ENCODE data around the gene ASB10. TPM values are rescaled to one million over a fixed set of nuclear protein-coding genes. Genes with fewer than 3 reads are reported as not detected.

Gene ASB10
- total RNA-seq, 2 experiments from 2014 or later, result not detected

GRCh38 chr7:151168787-151169162 is 18.3 kb downstream of the ASB10 start:
- peaks cover 11% of the 10 kb centered on the region for H3K4me1 Mint-ChIP-seq (ENCODE audit: low read depth)
- H3K27me3 Mint-ChIP-seq, result peaks cover 43% of the 10 kb centered on the region
- DNase-seq, result no peak
- intact Hi-C loops (cut with micrococcal nuclease), result no loop called here
- no peaks in the 10 kb centered on the region for H3K36me3 Mint-ChIP-seq
- no peak overlapping the region for H3K27ac Mint-ChIP-seq
- POLR2A ChIA-PET, result no interaction called here
- no peak overlapping the region for H3K4me3 Mint-ChIP-seq
- CTCF ChIA-PET, result interaction anchor here (1.0 to 6.5 kb wide), 13 partner anchors 9 to 175 kb away, joined by 3 to 42 read pairs (median 4); no protein-coding TSS in a partner anchor
- H3K9me3 Mint-ChIP-seq, result no peaks in the 10 kb centered on the region

DNA sequence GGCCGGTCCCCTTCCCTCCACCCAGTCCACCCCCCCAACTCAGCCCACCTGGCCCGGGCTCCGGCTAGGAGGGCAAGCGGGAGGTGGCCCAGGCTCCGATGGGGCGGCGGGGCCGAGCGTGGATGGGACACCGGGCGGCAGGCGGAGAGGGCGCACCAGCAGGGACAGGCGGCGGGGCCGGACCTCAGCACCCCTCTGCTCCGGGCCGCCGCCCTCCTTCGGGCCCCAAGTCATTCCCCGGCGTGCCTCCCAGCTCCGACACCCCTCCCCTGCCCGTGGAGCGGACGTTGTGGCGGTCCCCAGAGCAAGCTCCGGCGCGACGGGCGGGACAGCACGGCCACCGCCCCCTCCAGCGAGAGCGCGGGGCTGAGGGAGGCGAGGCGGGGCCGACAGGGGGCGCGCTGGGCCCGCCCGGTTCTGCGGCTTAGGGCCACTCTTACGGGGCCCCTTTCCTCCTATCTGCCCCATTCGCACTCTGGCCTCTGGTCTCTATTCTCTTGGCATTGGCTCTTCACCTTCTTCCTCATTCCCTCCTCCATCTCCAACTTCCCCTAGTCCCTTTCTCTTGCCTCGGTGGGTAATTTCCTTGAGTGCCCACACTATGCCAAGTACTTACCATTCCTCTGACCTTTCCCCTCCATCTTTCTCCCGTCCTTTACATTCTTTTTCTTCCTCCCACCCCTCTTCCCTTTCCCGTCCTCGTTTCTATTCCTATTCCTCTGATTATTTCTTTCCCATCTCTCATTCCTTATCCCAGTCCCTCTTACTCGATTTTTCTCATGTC is 18.9 kb downstream of the ASB10 start:
- H3K9me3 Mint-ChIP-seq, result no peaks in the 10 kb centered on the region
- CTCF ChIA-PET, result interaction anchor here (0.6 to 6.5 kb wide), 23 partner anchors 8 to 174 kb away, joined by 3 to 42 read pairs (median 3); partner anchors contain the start of gene ABCF2
- peaks cover 37% of the 10 kb centered on the region for H3K27me3 Mint-ChIP-seq

DNA sequence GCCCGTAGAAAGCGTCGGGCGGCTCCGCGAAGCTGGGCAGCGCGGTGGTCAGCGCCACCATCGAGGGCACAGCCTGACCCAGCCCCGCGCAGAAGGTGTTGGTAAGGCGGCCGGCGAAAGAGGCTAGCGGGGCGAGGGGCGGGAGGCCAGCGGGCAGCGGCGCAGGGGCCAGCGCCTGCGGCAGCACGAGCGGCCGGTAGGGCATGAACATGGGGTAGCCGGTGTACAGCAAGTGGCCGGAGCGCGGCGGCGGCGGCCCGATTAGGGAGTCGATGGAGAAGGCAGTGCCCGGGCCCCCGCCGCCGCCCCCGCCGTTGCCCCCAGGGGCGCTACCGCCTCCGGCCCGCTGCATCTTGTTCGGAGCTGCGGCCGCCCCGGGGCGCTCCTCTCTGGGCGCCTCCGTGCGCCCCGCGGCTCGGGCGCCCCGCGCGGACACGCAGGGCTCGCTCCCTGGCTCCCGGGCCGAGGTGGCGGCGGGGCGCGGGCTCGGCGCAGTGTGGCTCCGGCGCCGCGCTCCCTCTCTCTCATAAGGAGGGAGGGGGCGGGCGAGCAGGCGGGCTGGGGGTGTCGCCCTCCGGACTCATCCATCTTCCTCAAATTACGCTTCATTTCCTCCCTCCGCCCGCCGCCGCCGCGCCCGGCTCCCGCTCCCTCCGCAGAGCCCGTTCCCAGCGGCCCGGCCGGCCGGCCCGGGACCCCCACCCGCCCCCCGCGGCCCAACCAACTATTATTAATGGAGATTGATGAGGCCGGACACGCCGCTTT is 19.7 kb downstream of the ASB10 start, which contains the start of gene GBX1:
GBX1 (minus strand) TSS at position 498 of the 765 bp plus-strand sequence; CDS start at position 352, 146 bp downstream.
- intact Hi-C loops (cut with micrococcal nuclease), result no loop called here
- peak; percentile 19 for DNase-seq
- no peaks in the 10 kb centered on the region for H3K9me3 Mint-ChIP-seq
- CTCF ChIA-PET, result interaction anchor here (0.6 to 6.5 kb wide), 23 partner anchors 7 to 173 kb away, joined by 3 to 42 read pairs (median 3); partner anchors contain the start of gene ABCF2
- no peaks in the 10 kb centered on the region for H3K36me3 Mint-ChIP-seq
- peaks cover 7% of the 10 kb centered on the region for H3K4me1 Mint-ChIP-seq (ENCODE audit: low read depth)
- H3K4me3 Mint-ChIP-seq, result peak within 1 kb of the TSS; percentile 54
- H3K27ac Mint-ChIP-seq, result no peak within 1 kb of the TSS
- POLR2A ChIA-PET, result interaction anchor here (0.6 kb wide), 1 partner anchor 809 kb away, joined by 3 read pairs; no protein-coding TSS in a partner anchor
- H3K27me3 Mint-ChIP-seq, result peaks cover 32% of the 10 kb centered on the region

More for the DNA sequence above, 18.9 kb downstream of the ASB10 start:
- H3K27ac Mint-ChIP-seq, result no peak overlapping the region
- peak; percentile 71 for DNase-seq
- H3K4me1 Mint-ChIP-seq (ENCODE audit: low read depth), result peaks cover 11% of the 10 kb centered on the region
- peak overlapping the region; percentile 54 for H3K4me3 Mint-ChIP-seq
- intact Hi-C loops (cut with micrococcal nuclease), result no loop called here
- POLR2A ChIA-PET, result interaction anchor here (0.6 kb wide), 1 partner anchor 810 kb away, joined by 3 read pairs; no protein-coding TSS in a partner anchor
- no peaks in the 10 kb centered on the region for H3K36me3 Mint-ChIP-seq

- H3K36me3 Mint-ChIP-seq, result no peaks in the 10 kb centered on the region
- H3K4me1 Mint-ChIP-seq (ENCODE audit: low read depth), result peaks cover 6% of the 10 kb centered on the region
- intact Hi-C loops (cut with micrococcal nuclease), result no loop called here
- H3K27ac Mint-ChIP-seq, result no peak overlapping the region
- ChIA-PET CTCF (interaction anchor here (0.8 to 6.5 kb wide), 9 partner anchors 9 to 138 kb away, joined by 3 to 42 read pairs (median 4); no protein-coding TSS in a partner anchor), POLR2A (no interaction called here)
- DNase-seq, result no peak
- H3K4me3 Mint-ChIP-seq, result no peak overlapping the region
- peaks cover 28% of the 10 kb centered on the region for H3K27me3 Mint-ChIP-seq
- H3K9me3 Mint-ChIP-seq, result no peaks in the 10 kb centered on the region
Measured at GRCh38 chr7:151166629-151167196, 20.3 kb downstream of the ASB10 start.

DNA sequence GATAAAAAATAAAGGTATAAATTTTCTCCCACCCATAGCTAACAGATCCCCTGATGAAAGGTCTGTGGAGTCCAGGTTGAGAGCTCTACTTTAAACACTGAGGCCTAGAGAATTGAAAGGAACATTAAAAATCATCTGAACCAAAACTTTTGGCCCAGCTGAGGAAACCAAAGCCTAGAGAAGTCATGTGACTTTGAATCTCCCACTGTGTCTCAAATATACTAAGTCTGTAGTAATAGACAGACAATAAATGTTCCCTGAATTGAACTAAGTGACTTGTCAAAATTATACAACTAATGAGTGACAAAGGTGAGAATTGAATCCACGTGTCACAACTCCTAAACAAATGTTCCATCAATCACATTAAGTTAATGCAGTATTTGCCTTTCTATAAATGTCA is 25.3 kb downstream of the ASB10 start:
- H3K4me3 Mint-ChIP-seq, result no peak overlapping the region
- POLR2A ChIA-PET, result no interaction called here
- intact Hi-C loops (cut with micrococcal nuclease), result no loop called here
- peaks cover 2% of the 10 kb centered on the region for H3K4me1 Mint-ChIP-seq (ENCODE audit: low read depth)
- DNase-seq, result no peak
- no peaks in the 10 kb centered on the region for H3K36me3 Mint-ChIP-seq
- no peak overlapping the region for H3K27ac Mint-ChIP-seq
- CTCF ChIA-PET, result interaction anchor here (1.1 kb wide), 1 partner anchor 38 kb away, joined by 8 read pairs; no protein-coding TSS in a partner anchor
- no peaks in the 10 kb centered on the region for H3K9me3 Mint-ChIP-seq
- peaks cover 12% of the 10 kb centered on the region for H3K27me3 Mint-ChIP-seq

- Mint-ChIP-seq H3K4me1 (ENCODE audit: low read depth) (no peaks in the 10 kb centered on the region), H3K27me3 (peaks cover 16% of the 10 kb centered on the region), H3K27ac (no peak overlapping the region), H3K36me3 (no peaks in the 10 kb centered on the region), H3K9me3 (no peaks in the 10 kb centered on the region), H3K4me3 (no peak overlapping the region)
- intact Hi-C loops (cut with micrococcal nuclease), result no loop called here
- DNase-seq, result no peak
- CTCF ChIA-PET, result interaction anchor here (1.3 to 1.9 kb wide), 3 partner anchors 9 to 14 kb away, joined by 5 to 8 read pairs (median 5); no protein-coding TSS in a partner anchor
- POLR2A ChIA-PET, result no interaction called here
Measured at GRCh38 chr7:151157645-151158329, 29.3 kb downstream of the ASB10 start.

DNA sequence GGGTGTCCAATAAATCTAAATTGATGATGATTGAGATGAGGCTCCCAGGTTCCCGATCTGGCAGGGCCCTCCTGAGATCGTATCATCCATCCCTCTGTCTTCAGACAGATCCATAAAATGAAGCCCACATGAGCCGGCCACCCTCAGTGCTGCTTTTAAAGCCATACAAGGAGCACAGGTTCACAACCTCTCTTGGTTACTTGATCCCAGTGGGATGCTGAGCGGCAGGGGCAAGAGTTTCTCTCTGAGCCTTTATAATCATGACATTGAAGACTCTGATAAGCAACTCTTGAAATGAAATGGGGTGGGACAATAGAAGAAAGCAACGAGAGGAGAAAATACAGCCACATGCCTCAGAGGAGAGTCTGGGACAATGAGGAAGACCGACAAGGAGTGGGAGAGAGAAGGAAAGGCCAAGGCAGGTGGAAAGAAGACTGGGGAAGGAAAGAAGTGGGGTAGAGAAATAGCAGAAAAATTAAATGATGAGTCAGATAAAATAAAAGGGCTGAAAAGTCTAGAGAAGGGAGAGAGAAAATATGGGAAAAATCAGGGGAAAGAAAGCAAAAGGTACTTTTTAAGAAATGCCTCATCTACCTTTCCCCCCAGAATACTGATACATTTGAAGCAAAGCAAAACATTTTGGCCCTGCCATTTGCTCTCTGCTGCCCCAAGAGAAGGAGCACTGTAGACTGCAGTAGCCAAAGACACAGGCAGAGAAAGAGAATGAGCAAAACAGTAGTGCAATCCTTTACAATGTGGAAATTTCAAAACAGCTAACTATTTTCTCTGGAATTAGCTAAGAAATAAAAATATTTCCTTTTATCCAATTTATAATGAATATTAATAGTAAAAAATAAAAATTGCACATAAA is 34.2 kb downstream of the ASB10 start:
- no peak overlapping the region for H3K4me3 Mint-ChIP-seq
- no peaks in the 10 kb centered on the region for H3K4me1 Mint-ChIP-seq (ENCODE audit: low read depth)
- H3K27ac Mint-ChIP-seq, result no peak overlapping the region
- POLR2A ChIA-PET, result no interaction called here
- H3K36me3 Mint-ChIP-seq, result no peaks in the 10 kb centered on the region
- intact Hi-C loops (cut with micrococcal nuclease), result no loop called here
- CTCF ChIA-PET, result interaction anchor here (0.6 kb wide), 1 partner anchor 620 kb away, joined by 4 read pairs; no protein-coding TSS in a partner anchor
- DNase-seq, result no peak
- H3K9me3 Mint-ChIP-seq, result no peaks in the 10 kb centered on the region
- H3K27me3 Mint-ChIP-seq, result peaks cover 17% of the 10 kb centered on the region

- H3K4me3 Mint-ChIP-seq, result no peak overlapping the region
- H3K4me1 Mint-ChIP-seq (ENCODE audit: low read depth), result no peaks in the 10 kb centered on the region
Measured at GRCh38 chr7:151150388-151150787, 36.7 kb downstream of the ASB10 start.

GRCh38 chr7:151148319-151149259 is 38.5 kb downstream of the ASB10 start:
- Mint-ChIP-seq H3K27me3 (peaks cover 3% of the 10 kb centered on the region), H3K36me3 (peaks cover 6% of the 10 kb centered on the region), H3K9me3 (no peaks in the 10 kb centered on the region), H3K4me3 (no peak overlapping the region), H3K27ac (no peak overlapping the region), H3K4me1 (ENCODE audit: low read depth) (no peaks in the 10 kb centered on the region)
- CTCF ChIA-PET, result interaction anchor here (0.7 to 3.4 kb wide), 5 partner anchors 20 to 96 kb away, joined by 3 to 19 read pairs (median 6); no protein-coding TSS in a partner anchor
- intact Hi-C loops (cut with micrococcal nuclease), result no loop called here
- POLR2A ChIA-PET, result no interaction called here
- no peak for DNase-seq

More at GRCh38 chr7:151150388-151150787, 36.7 kb downstream of the ASB10 start:
- POLR2A ChIA-PET, result no interaction called here
- no peak for DNase-seq
- Mint-ChIP-seq H3K36me3 (no peaks in the 10 kb centered on the region), H3K27me3 (peaks cover 7% of the 10 kb centered on the region), H3K27ac (no peak overlapping the region), H3K9me3 (no peaks in the 10 kb centered on the region)
- CTCF ChIA-PET, result interaction anchor here (0.8 kb wide), 1 partner anchor 10 kb away, joined by 3 read pairs; no protein-coding TSS in a partner anchor
- intact Hi-C loops (cut with micrococcal nuclease), result no loop called here

- ChIA-PET CTCF (interaction anchor here (0.8 to 3.4 kb wide), 2 partner anchors 20 to 23 kb away, joined by 3 to 19 read pairs; no protein-coding TSS in a partner anchor), POLR2A (no interaction called here)
- H3K27me3 Mint-ChIP-seq, result peaks cover 3% of the 10 kb centered on the region
- H3K36me3 Mint-ChIP-seq, result peaks cover 8% of the 10 kb centered on the region
- no peak overlapping the region for H3K4me3 Mint-ChIP-seq
- intact Hi-C loops (cut with micrococcal nuclease), result no loop called here
- H3K4me1 Mint-ChIP-seq (ENCODE audit: low read depth), result no peaks in the 10 kb centered on the region
- H3K9me3 Mint-ChIP-seq, result no peaks in the 10 kb centered on the region
- no peak overlapping the region for H3K27ac Mint-ChIP-seq
- DNase-seq, result no peak
Measured at GRCh38 chr7:151146761-151147160, 40.3 kb downstream of the ASB10 start.

All from activated CD4-positive, alpha-beta memory T cell treated with anti-CD3 and anti-CD28 coated beads for 36 hours (primary cell).